HepG2 (cell line): ENCODE data around the gene HTR1B. TPM values are rescaled to one million over a fixed set of nuclear protein-coding genes. Genes with fewer than 3 reads are reported as not detected.

Source experiments
- ATAC-seq: fragments of 200-7000 bp; cut with Tn5 transposase; 3 replicates; pipeline ENCODE4 v1.9.1; 2020; ENCODE audit warnings: mild to moderate bottlenecking, moderate library complexity
- BruUV-seq: library from RNA; stranded (reverse); fragments of 400-500 nt; replicated peaks from 2 replicates; lab custom pipeline; 2021; lab: Mats Ljungman, UMichigan
- CTCF ChIA-PET: fragments of 300-600 bp; formaldehyde crosslinking; extraction: SDS; loops from one replicate; lab custom pipeline; 2021; ENCODE audit warnings: low total read pairs, inconsistent platforms, low intra/inter-chr PET ratio; lab: Yijun Ruan, JAX
- POLR2A ChIA-PET: fragments of 350-600 bp; sonication (Branson Sonifier 250); formaldehyde crosslinking; loops from one replicate; lab custom pipeline; 2020; ENCODE audit warnings: antibody characterized with exemption, inconsistent platforms; lab: Yijun Ruan, JAX
- DNase-seq: peaks from one replicate; pipeline ENCODE4 v3.0.0-alpha.2; 2015; ENCODE audit warnings: low spot score
- FAIRE-seq: peaks from 3 replicates; lab custom pipeline; 2011; peaks lifted over from hg19 to GRCh38; lab: Jason Lieb, UNC
- H2AFZ ChIP-seq: one replicate; pipeline ENCODE4 v1.6.1; 2011; ENCODE audit warnings: low read length, inconsistent platforms
- H3K27ac ChIP-seq: fragments of 300-600 bp; 3 replicates; pipeline ENCODE4 v1.8.0; 2011; ENCODE audit warnings: mixed run types, mild to moderate bottlenecking, mixed read lengths, low read length, inconsistent platforms; ENCODE audit not compliant: insufficient read depth; ENCODE audit errors: extremely low read length
- H3K27me3 ChIP-seq, 2 experiments: fragments of 200-600 bp in 1 of 2; 2 replicates in 1 of 2; 3 replicates in 1 of 2; pipeline versions ENCODE4 v1.6.0 to v1.8.0; 2011; ENCODE audit warnings: low read length in 2 of 2, mild to moderate bottlenecking in 2 of 2, moderate library complexity in 2 of 2, inconsistent platforms in 1 of 2; ENCODE audit not compliant: insufficient read depth in 2 of 2, control insufficient read depth in 1 of 2
- H3K36me3 ChIP-seq, 2 experiments: fragments of 200-600 bp in 1 of 2; replicated peaks in 1 of 2; 2 replicates in 1 of 2; 3 replicates in 1 of 2; pipeline versions ENCODE4 v1.5.1 to v1.8.0; 2011; ENCODE audit warnings: low read length in 2 of 2, inconsistent platforms in 1 of 2; ENCODE audit not compliant: insufficient read depth in 2 of 2, control insufficient read depth in 1 of 2
- H3K4me1 ChIP-seq: 2 replicates; pipeline ENCODE4 v1.5.1; 2012; ENCODE audit warnings: low read length, inconsistent platforms; ENCODE audit not compliant: insufficient read depth
- H3K4me2 ChIP-seq: 2 replicates; pipeline ENCODE4 v1.6.0; 2011; ENCODE audit warnings: low read depth, low read length, inconsistent platforms
- H3K4me3 ChIP-seq, 3 experiments: fragments of 200-600 bp in 1 of 3; sonication (generic), shearing (Covaris generic) in 1 of 3; replicated peaks in 1 of 3; 2 replicates each; pipeline ENCODE4 v1.5.1; 2011 to 2016; ENCODE audit warnings: low read length in 3 of 3, inconsistent platforms in 2 of 3, low read depth in 2 of 3, mild to moderate bottlenecking in 2 of 3, control low read depth in 1 of 3, mixed read lengths in 1 of 3; ENCODE audit not compliant: insufficient read depth in 1 of 3
- H3K79me2 ChIP-seq: one replicate; pipeline ENCODE4 v1.6.1; 2011; ENCODE audit warnings: low read length, inconsistent platforms; ENCODE audit not compliant: insufficient read depth
- H3K9ac ChIP-seq: 2 replicates; pipeline ENCODE4 v1.6.0; 2011; ENCODE audit warnings: mild to moderate bottlenecking, low read depth, low read length, inconsistent platforms; ENCODE audit not compliant: insufficient read depth
- H3K9me3 ChIP-seq: 2 replicates; pipeline ENCODE4 v1.5.1; 2012; ENCODE audit warnings: mild to moderate bottlenecking, low read length
- H4K20me1 ChIP-seq: 2 replicates; pipeline ENCODE4 v1.6.0; 2011; ENCODE audit warnings: inconsistent platforms, mild to moderate bottlenecking, low read length, moderate library complexity; ENCODE audit not compliant: insufficient read depth
- ESRRA ChIP-seq: sonication (generic); formaldehyde crosslinking; IDR thresholded peaks from 2 replicates; pipeline ENCODE4 v1.5.1; 2020; ENCODE audit warnings: mild to moderate bottlenecking, low read depth, missing genetic modification reagents
- ETV6 ChIP-seq: sonication (generic); formaldehyde crosslinking; conservative IDR thresholded peaks from 2 replicates; pipeline ENCODE4 v1.4.0; 2020; ENCODE audit warnings: missing genetic modification reagents
- FOSL2 ChIP-seq: sonication (generic); formaldehyde crosslinking; IDR thresholded peaks from 2 replicates; pipeline ENCODE4 v1.4.0; 2020; ENCODE audit warnings: missing genetic modification reagents
- NFE2 ChIP-seq: sonication (generic); formaldehyde crosslinking; IDR thresholded peaks from 2 replicates; pipeline ENCODE4 v1.4.0; 2020; ENCODE audit warnings: missing genetic modification reagents
- PRDM15 ChIP-seq: sonication (generic); formaldehyde crosslinking; IDR thresholded peaks from 2 replicates; pipeline ENCODE4 v1.4.0; 2020; ENCODE audit warnings: missing genetic modification reagents
- SMARCE1 ChIP-seq: fragments of 450-650 bp; IDR thresholded peaks from 2 replicates; pipeline ENCODE4 v1.6.1; 2017; ENCODE audit warnings: borderline replicate concordance
- ZNF136 ChIP-seq: sonication (generic); formaldehyde crosslinking; IDR thresholded peaks from 2 replicates; pipeline ENCODE4 v1.8.1; 2022; ENCODE audit warnings: low read depth, mild to moderate bottlenecking, moderate library complexity, missing genetic modification reagents
- ZNF232 ChIP-seq: sonication (generic); formaldehyde crosslinking; IDR thresholded peaks from 2 replicates; pipeline ENCODE4 v1.4.0; 2020; ENCODE audit warnings: missing genetic modification reagents, borderline replicate concordance
- WGBS: methylation state at CpG from one replicate; pipeline ENCODE4 v1.1.6; 2017; ENCODE audit warnings: low lambda C conversion rate; 5-methylcytosine and 5-hydroxymethylcytosine counted together
- in situ Hi-C: cut with HindIII; loops from 2 replicates; pipeline ENCODE4 v1.10.0; 2017; ENCODE audit warnings: low pct_unique_long_range_greater_than_20kb; ENCODE audit not compliant: extremely low pct_ligation_motif_present
- intact Hi-C: fragments of 100-400 bp; cut with micrococcal nuclease; formaldehyde crosslinking; loops from one replicate; pipeline ENCODE4 v1.10.0; 2022; ENCODE audit not compliant: unreplicated experiment
- polyA plus RNA-seq, 8 experiments: library from polyadenylated mRNA; depleted of rRNA in 3 of 8; stranded (reverse) in 7 of 8; unstranded in 1 of 8; fragments of >200 nt; fragmentation: Illumina TruSeq in 4 of 8; extraction: Trizol in 4 of 8; gene quantifications; 2 replicates each; pipeline versions ENCODE4 v1.2.1 to v1.2.3, GENCODE V29; 2011 to 2016; ENCODE audit warnings: low read depth in 4 of 8, missing spikeins in 1 of 8, mixed read lengths in 1 of 8; ENCODE audit not compliant: insufficient read depth in 1 of 8
- total RNA-seq, 5 experiments: library from RNA; depleted of rRNA; stranded (reverse); fragments of >200 nt; fragmentation: Illumina TruSeq; extraction: Trizol; gene quantifications; 2 replicates each; pipeline ENCODE4 v1.2.3, GENCODE V29; 2016; ENCODE audit warnings: low read depth in 1 of 5

The HTR1B gene
- total and polyA plus RNA-seq, 2 of the 13 experiments (the other 11 are each of a cell fraction or from before 2014, with no cell fraction given): not detected

- Histone ChIP-seq H3K4me3 (no peak overlapping the region), H3K4me2 (no peak overlapping the region), H2AFZ (no peak overlapping the region), H3K4me1 (no peaks in the 10 kb centered on the region), H3K27me3 (no peaks in the 10 kb centered on the region), H3K9me3 (no peaks in the 10 kb centered on the region), H4K20me1 (no peaks in the 10 kb centered on the region), H3K9ac (no peak overlapping the region), H3K79me2 (no peaks in the 10 kb centered on the region), H3K27ac (no peak overlapping the region), H3K36me3 (no peaks in the 10 kb centered on the region)
- DNase-seq (peak; percentile 12), FAIRE-seq (no peak), ATAC-seq (no peak)
- intact Hi-C loops: loop anchor here (1.0 to 10.0 kb wide), 3 partner anchors 284 to 1562 kb away; no protein-coding TSS in a partner anchor
- no TSS peak for BruUV-seq
- TF ChIP-seq FOSL2 (CRISPR knock-in tag) (peak; percentile 62), ETV6 (no peak), SMARCE1 (no peak), ZNF232 (no peak), NFE2 (CRISPR knock-in tag) (no peak), PRDM15 (no peak), ESRRA (CRISPR knock-in tag) (no peak), ZNF136 (no peak)
- in situ Hi-C loops: loop anchor here (5.0 kb wide), 1 partner anchor 1524 kb away; no protein-coding TSS in a partner anchor
- POLR2A ChIA-PET: no interaction called here
- 13% methylated on average over 5 of the region's 5 CpGs for WGBS
- CTCF ChIA-PET: interaction anchor here (0.8 to 1.7 kb wide), 3 partner anchors 1522 to 1525 kb away, joined by 3 to 7 read pairs (median 3); no protein-coding TSS in a partner anchor
Observed at GRCh38 chr6:77456531-77457248, 6.6 kb downstream of the HTR1B start.
